Tibial nerve (tissue), 4 donors: ENCODE data around the gene RMND5B. TPM values are rescaled to one million over a fixed set of nuclear protein-coding genes. Genes with fewer than 3 reads are reported as not detected.

Experiments used
- DNase-seq, 2 donors: peaks; one replicate each; pipeline ENCODE4 v3.0.0-alpha.2; 2019; ENCODE audit warnings: low spot score in 2 of 2
- H3K27ac ChIP-seq, 4 donors: fragments of 200-600 bp; sonication (generic) in 3 of 4; one replicate each; pipeline ENCODE4 v1.5.1; 2017 to 2019; ENCODE audit warnings: mild to moderate bottlenecking in 1 of 4
- H3K27me3 ChIP-seq, 2 donors: fragments of 200-600 bp; sonication (generic) in 1 of 2; one replicate each; pipeline versions ENCODE4 v1.5.1 to v1.6.0; 2017 to 2019
- H3K36me3 ChIP-seq, 3 donors: fragments of 200-600 bp; sonication (generic); one replicate each; pipeline ENCODE4 v1.5.1; 2018 to 2019
- H3K4me1 ChIP-seq, 4 donors: fragments of 200-600 bp; sonication (generic) in 3 of 4; one replicate each; pipeline ENCODE4 v1.5.1; 2017 to 2019
- H3K4me3 ChIP-seq, 4 donors: fragments of 200-600 bp; sonication (generic) in 3 of 4; one replicate each; pipeline ENCODE4 v1.5.1; 2017 to 2019; ENCODE audit warnings: mild to moderate bottlenecking in 1 of 4, moderate library complexity in 1 of 4
- H3K9me3 ChIP-seq, 4 donors: fragments of 200-600 bp; sonication (generic) in 3 of 4; one replicate each; pipeline ENCODE4 v1.5.1; 2017 to 2019
- EP300 ChIP-seq, 2 donors: sonication (generic); formaldehyde crosslinking; IDR thresholded peaks; one replicate each; pipeline ENCODE4 v1.6.1; 2017; ENCODE audit warnings: antibody characterized with exemption in 2 of 2, mild to moderate bottlenecking in 1 of 2
- POLR2A ChIP-seq, 2 donors: fragments of 450-650 bp; IDR thresholded peaks; one replicate each; pipeline ENCODE4 v1.6.1; 2017; ENCODE audit warnings: antibody characterized with exemption in 2 of 2, mild to moderate bottlenecking in 2 of 2, moderate library complexity in 2 of 2
- WGBS, 2 donors: methylation state at CpG; one replicate each; pipeline ENCODE4 v1.1.5; 2018; 5-methylcytosine and 5-hydroxymethylcytosine counted together
- total RNA-seq, 4 donors: library from RNA; depleted of rRNA; stranded (reverse); fragments of >200 nt; gene quantifications; one replicate each; pipeline ENCODE4 v1.1.0, GENCODE V29; 2016
- TF ChIP-seq, protein P1 (sequence below), 5 experiments: fragments of 200-600 bp in 3 of 5; fragments of 450-650 bp in 2 of 5; sonication (generic) in 3 of 5; IDR thresholded peaks; one replicate each; pipeline ENCODE4 v1.5.1; 2016 to 2019; ENCODE audit warnings: antibody characterized with exemption in 5 of 5, mild to moderate bottlenecking in 3 of 5, moderate library complexity in 2 of 5

Gene RMND5B
- total RNA-seq, 4 donors from 2014 or later: 43.1 to 58.8 (median 53.0) TPM

DNA sequence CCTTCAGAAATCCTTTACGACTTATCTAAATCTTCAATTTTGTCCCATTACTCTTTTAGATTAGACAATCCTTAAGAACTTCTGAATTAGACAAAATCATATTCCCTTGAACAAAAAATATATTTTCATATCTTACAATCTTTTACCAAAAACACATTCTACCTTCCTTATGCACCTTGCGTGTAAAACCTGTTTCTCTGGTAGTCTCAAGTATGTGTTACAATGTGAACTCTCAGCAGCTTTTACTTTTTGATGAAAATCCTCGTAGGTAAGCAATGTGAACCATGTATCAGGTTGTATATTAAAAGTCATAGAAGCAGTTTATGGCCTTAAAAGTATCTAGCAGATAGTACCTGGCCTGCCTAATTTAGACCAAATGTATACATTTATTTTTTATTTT lies 43.6 kb downstream of the RMND5B start:
- DNase-seq: no peak
- no peaks in the 10 kb centered on the region for H3K4me1 ChIP-seq
- no peak overlapping the region for H3K27ac ChIP-seq
- H3K36me3 ChIP-seq: no peaks in the 10 kb centered on the region
- no peaks in the 10 kb centered on the region for H3K27me3 ChIP-seq
- no peak overlapping the region for H3K4me3 ChIP-seq
- peaks cover 0 to 2% (median 0%) of the 10 kb centered on the region in 4 donors for H3K9me3 ChIP-seq
- WGBS, 2 donors: 86 to 92% methylated on average over 3 of the region's 3 CpGs
- TF ChIP-seq EP300 (IDR thresholded peaks at IDR 0.05): no peak
- TF ChIP-seq, protein P1, sequence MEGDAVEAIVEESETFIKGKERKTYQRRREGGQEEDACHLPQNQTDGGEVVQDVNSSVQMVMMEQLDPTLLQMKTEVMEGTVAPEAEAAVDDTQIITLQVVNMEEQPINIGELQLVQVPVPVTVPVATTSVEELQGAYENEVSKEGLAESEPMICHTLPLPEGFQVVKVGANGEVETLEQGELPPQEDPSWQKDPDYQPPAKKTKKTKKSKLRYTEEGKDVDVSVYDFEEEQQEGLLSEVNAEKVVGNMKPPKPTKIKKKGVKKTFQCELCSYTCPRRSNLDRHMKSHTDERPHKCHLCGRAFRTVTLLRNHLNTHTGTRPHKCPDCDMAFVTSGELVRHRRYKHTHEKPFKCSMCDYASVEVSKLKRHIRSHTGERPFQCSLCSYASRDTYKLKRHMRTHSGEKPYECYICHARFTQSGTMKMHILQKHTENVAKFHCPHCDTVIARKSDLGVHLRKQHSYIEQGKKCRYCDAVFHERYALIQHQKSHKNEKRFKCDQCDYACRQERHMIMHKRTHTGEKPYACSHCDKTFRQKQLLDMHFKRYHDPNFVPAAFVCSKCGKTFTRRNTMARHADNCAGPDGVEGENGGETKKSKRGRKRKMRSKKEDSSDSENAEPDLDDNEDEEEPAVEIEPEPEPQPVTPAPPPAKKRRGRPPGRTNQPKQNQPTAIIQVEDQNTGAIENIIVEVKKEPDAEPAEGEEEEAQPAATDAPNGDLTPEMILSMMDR (IDR thresholded peaks at IDR 0.05): no peak
- no peak for TF ChIP-seq POLR2A (IDR thresholded peaks at IDR 0.05)

DNA sequence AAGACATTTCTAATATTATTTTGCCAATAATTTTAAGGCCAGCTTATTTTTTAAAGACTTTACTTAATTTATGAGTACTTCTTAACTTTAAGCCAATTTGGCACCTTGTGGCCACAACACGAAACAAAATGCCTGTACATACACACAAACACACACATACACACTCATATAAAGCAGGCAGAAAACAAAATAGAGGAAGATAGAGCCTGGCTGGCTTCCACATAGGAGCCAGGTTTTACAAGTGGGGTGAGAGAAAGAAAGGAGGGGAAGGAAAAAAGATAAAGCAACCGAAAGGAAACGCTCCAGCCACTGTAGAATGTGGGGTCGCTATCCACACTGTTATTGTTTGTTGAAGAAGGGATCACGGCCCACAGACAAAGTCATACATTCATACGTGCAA lies 46.0 kb downstream of the RMND5B start:
- Histone ChIP-seq H3K36me3 (no peaks in the 10 kb centered on the region), H3K4me1 (no peaks in the 10 kb centered on the region), H3K9me3 (peaks cover 0 to 4% (median 0%) of the 10 kb centered on the region in 4 donors), H3K27ac (no peak overlapping the region), H3K4me3 (no peak overlapping the region), H3K27me3 (peaks cover 0 to 9% of the 10 kb centered on the region in 2 donors)
- no peak for DNase-seq
- WGBS, 2 donors: 44 to 56% methylated on average over 6 of the region's 6 CpGs
- TF ChIP-seq EP300 (IDR thresholded peaks at IDR 0.05) (no peak), POLR2A (IDR thresholded peaks at IDR 0.05) (no peak)
- TF ChIP-seq, protein P1 (IDR thresholded peaks at IDR 0.05): no peak

DNA sequence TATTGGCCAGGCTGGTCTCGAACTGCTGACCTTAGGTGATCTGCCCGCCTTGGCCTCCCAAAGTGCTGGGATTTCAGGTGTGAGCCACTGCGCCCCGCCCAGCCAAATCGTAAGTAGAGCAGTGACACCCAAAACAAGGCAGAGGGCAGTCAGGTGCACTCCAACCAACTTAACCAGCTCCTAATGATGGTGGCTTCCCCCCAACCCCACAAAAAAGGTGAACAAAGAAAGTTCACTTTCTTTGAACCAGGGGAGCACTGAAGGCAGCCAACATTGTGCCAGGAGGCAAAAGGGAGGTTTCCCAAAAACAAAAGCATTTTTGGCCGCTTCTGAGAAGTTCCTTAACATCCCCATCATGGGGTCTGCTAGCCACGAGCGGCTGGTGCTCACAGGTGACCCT lies 46.8 kb downstream of the RMND5B start:
- WGBS, 2 donors: 70 to 81% methylated on average over 8 of the region's 8 CpGs
- H3K9me3 ChIP-seq: peaks cover 0 to 4% (median 0%) of the 10 kb centered on the region in 4 donors
- H3K4me3 ChIP-seq: no peak overlapping the region
- no peak for TF ChIP-seq EP300 (IDR thresholded peaks at IDR 0.05)
- H3K27me3 ChIP-seq: peaks cover 0 to 9% of the 10 kb centered on the region in 2 donors
- no peak for DNase-seq
- no peaks in the 10 kb centered on the region for H3K36me3 ChIP-seq
- no peak overlapping the region for H3K27ac ChIP-seq
- H3K4me1 ChIP-seq: no peaks in the 10 kb centered on the region

DNA sequence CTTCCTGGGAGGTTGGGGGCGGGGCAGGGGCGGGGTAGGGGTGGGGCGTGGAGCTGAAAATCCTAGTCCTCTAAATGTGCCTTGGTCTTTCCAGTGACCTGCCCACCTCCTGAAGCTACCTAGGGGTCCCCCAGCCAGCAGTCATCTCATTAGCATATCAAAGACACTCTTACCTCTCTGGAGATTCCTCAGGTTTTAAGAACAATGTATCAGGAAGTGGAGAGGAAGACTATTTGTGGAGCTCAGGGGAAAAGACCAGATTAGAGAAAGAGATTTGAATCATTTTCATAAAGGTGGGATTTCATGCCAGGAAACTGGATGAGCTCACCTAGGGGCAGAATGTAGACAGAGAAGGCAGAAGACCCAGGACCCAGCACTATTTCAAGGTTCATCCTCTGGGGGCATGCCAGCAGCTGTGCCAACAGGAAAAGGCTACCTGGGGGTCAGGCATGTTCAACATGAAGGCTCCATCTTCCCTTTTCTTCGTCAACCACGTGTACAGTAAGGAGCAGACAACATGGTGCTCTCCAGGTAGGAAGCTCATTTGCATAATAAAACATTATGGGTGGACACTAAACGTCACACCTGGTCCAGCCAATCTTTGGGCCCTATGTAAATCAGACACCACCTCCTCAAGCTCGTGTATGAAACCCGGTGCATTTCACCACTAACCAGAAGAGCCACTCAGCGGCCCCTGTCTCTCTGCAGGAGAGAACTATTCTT lies 49.5 kb downstream of the RMND5B start:
- no peak overlapping the region for H3K27ac ChIP-seq
- H3K27me3 ChIP-seq: peaks cover 0 to 9% of the 10 kb centered on the region in 2 donors
- TF ChIP-seq POLR2A (IDR thresholded peaks at IDR 0.05): no peak
- TF ChIP-seq EP300 (IDR thresholded peaks at IDR 0.05): no peak
- TF ChIP-seq, protein P1 (IDR thresholded peaks at IDR 0.05): no peak
- peaks cover 0 to 4% (median 0%) of the 10 kb centered on the region in 4 donors for H3K9me3 ChIP-seq
- no peak for DNase-seq
- 28 to 31% methylated on average over 9 of the region's 9 CpGs for WGBS, 2 donors
- H3K36me3 ChIP-seq: no peaks in the 10 kb centered on the region
- no peak overlapping the region for H3K4me3 ChIP-seq
- no peaks in the 10 kb centered on the region for H3K4me1 ChIP-seq

DNA sequence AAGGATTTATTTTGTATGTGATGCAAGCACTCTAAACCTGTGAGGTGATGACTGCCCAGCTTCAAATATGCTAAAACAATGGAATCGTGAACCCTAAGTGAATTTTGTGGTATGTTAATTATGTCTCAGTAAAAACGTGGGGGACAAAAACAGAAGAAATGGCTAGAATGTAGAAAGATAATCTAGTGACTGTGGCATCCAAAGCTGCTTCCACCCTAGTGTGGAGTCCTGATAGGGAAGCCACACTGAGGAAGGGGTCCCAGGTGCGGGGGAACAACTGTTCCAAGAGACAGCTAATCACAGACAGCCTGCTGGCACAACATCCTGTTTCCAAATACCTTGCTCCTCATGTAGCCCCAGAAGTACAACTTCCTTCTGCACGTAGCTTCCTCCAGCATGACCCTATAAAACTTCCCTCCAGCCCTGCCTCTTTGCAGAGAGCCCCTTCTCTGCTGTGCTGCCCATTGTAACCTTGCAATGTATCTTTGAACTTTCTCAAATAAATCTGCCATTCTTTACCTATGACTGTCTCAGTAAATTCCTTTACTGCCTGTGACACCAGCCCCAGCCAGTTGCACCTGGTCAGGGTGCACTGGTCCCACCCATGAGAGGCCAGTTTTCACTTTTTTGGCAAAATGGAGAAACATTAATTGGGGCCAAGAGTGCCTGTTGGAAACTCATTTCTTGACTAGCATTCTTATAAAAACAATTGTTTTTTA lies 51.5 kb downstream of the RMND5B start:
- Histone ChIP-seq H3K27me3 (peaks cover 0 to 9% of the 10 kb centered on the region in 2 donors), H3K36me3 (no peaks in the 10 kb centered on the region), H3K4me1 (no peaks in the 10 kb centered on the region), H3K4me3 (no peak overlapping the region), H3K9me3 (peaks cover 0 to 4% (median 0%) of the 10 kb centered on the region in 4 donors), H3K27ac (no peak overlapping the region)
- no peak for DNase-seq
- 35 to 38% methylated on average over 4 of the region's 4 CpGs for WGBS, 2 donors
- TF ChIP-seq, protein P1 (IDR thresholded peaks at IDR 0.05): no peak
- TF ChIP-seq EP300 (IDR thresholded peaks at IDR 0.05) (no peak), POLR2A (IDR thresholded peaks at IDR 0.05) (no peak)
